Endothelial cell of umbilical vein (primary cell): Measurements from ENCODE around the gene RHOH. TPM values are rescaled to one million over a fixed set of nuclear protein-coding genes. Genes with fewer than 3 reads are reported as not detected.

ENCODE experiments used
- BruUV-seq: library from RNA; stranded (reverse); fragments of 400-500 nt; replicated peaks from 2 replicates; lab custom pipeline; 2021; lab: Mats Ljungman, UMichigan
- CTCF ChIA-PET: fragments of 300-600, 350-600 bp; sonication (Branson Sonifier 250); formaldehyde crosslinking; loops from one replicate; lab custom pipeline; 2021; ENCODE audit warnings: antibody characterized with exemption, inconsistent platforms; lab: Charles Lee
- POLR2A ChIA-PET: fragments of 300-600, 350-600 bp; sonication (Branson Sonifier 250); formaldehyde crosslinking; loops from one replicate; lab custom pipeline; 2021; ENCODE audit warnings: antibody characterized with exemption, inconsistent platforms; lab: Charles Lee
- DNase-seq: peaks from one replicate; pipeline ENCODE4 v3.0.0-alpha.2; 2011; ENCODE audit warnings: low read depth, low spot score
- FAIRE-seq: peaks from 2 replicates; lab custom pipeline; 2011; peaks lifted over from hg19 to GRCh38; lab: Jason Lieb, UNC
- H2AFZ ChIP-seq: 2 replicates; pipeline ENCODE4 v1.6.0; 2012; ENCODE audit warnings: low read depth, low read length, control low read depth, inconsistent platforms
- H3K27ac ChIP-seq: 2 replicates; pipeline ENCODE4 v1.5.1; 2011; ENCODE audit warnings: low read depth, mild to moderate bottlenecking, control low read depth, low read length, moderate library complexity; ENCODE audit not compliant: insufficient read depth
- H3K27me3 ChIP-seq, 2 experiments: 2 replicates each; pipeline versions ENCODE4 v1.6.0 to v1.6.1; 2011; ENCODE audit warnings: low read length in 2 of 2, mixed read lengths in 1 of 2; ENCODE audit not compliant: control insufficient read depth in 2 of 2, insufficient read depth in 2 of 2
- H3K36me3 ChIP-seq, 2 experiments: 2 replicates in 1 of 2; 3 replicates in 1 of 2; pipeline ENCODE4 v1.5.1; 2011; ENCODE audit warnings: low read length in 2 of 2, mild to moderate bottlenecking in 1 of 2, moderate library complexity in 1 of 2; ENCODE audit not compliant: control insufficient read depth in 2 of 2, insufficient read depth in 2 of 2; ENCODE audit errors: extremely low read depth in 1 of 2
- H3K4me1 ChIP-seq: 3 replicates; pipeline ENCODE4 v1.5.1; 2011; ENCODE audit warnings: mild to moderate bottlenecking, low read length; ENCODE audit not compliant: control insufficient read depth, insufficient read depth; ENCODE audit errors: extremely low read depth
- H3K4me2 ChIP-seq: 2 replicates; pipeline ENCODE4 v1.6.1; 2011; ENCODE audit warnings: low read length, control low read depth, mixed read lengths; ENCODE audit not compliant: insufficient read depth
- H3K4me3 ChIP-seq, 3 experiments: fragments of 200-600 bp in 1 of 3; sonication (generic), shearing (Covaris generic) in 1 of 3; replicated peaks in 1 of 3; 2 replicates each; pipeline ENCODE4 v1.5.1; 2011 to 2016; ENCODE audit warnings: control low read depth in 3 of 3, low read length in 3 of 3, mild to moderate bottlenecking in 2 of 3, inconsistent platforms in 1 of 3, low read depth in 1 of 3, moderate library complexity in 1 of 3; ENCODE audit not compliant: insufficient read depth in 1 of 3
- H3K79me2 ChIP-seq: 2 replicates; pipeline ENCODE4 v1.6.0; 2012; ENCODE audit warnings: low read length, inconsistent platforms; ENCODE audit not compliant: control insufficient read depth, insufficient read depth
- H3K9ac ChIP-seq: replicated peaks from 2 replicates; pipeline ENCODE3; 2011; ENCODE audit warnings: low read length, control low read depth; ENCODE audit not compliant: insufficient read depth; ENCODE audit errors: extremely low read depth
- H3K9me1 ChIP-seq: replicated peaks from 3 replicates; pipeline ENCODE4 v1.6.0; 2011; ENCODE audit warnings: mild to moderate bottlenecking, low read length; ENCODE audit not compliant: control insufficient read depth, insufficient read depth; ENCODE audit errors: extremely low read depth
- H3K9me3 ChIP-seq: replicated peaks from 2 replicates; pipeline ENCODE4 v1.5.1; 2012; ENCODE audit warnings: low read length, inconsistent platforms; ENCODE audit not compliant: control insufficient read depth, insufficient read depth
- H4K20me1 ChIP-seq: replicated peaks from 2 replicates; pipeline ENCODE3; 2011; ENCODE audit warnings: mild to moderate bottlenecking, low read length; ENCODE audit not compliant: control insufficient read depth, insufficient read depth; ENCODE audit errors: extremely low read depth
- EZH2 ChIP-seq: IDR thresholded peaks from 2 replicates; pipeline ENCODE4 v1.6.1; 2012; ENCODE audit warnings: borderline replicate concordance, low read depth, mild to moderate bottlenecking, moderate library complexity, low read length, inconsistent platforms; ENCODE audit not compliant: severe bottlenecking
- FOS ChIP-seq: IDR thresholded peaks from 2 replicates; pipeline ENCODE4 v1.6.1; 2011; ENCODE audit warnings: mild to moderate bottlenecking, low read length, moderate library complexity, borderline replicate concordance; ENCODE audit not compliant: insufficient read depth
- GATA2 ChIP-seq: IDR thresholded peaks from 2 replicates; pipeline ENCODE4 v1.7.0; 2011; ENCODE audit warnings: low read depth, mild to moderate bottlenecking, moderate library complexity, mixed read lengths, low read length; ENCODE audit not compliant: insufficient read length, insufficient read depth
- JUN ChIP-seq: IDR thresholded peaks from 2 replicates; pipeline ENCODE4 v1.6.1; 2011; ENCODE audit warnings: borderline replicate concordance, low read depth; ENCODE audit not compliant: insufficient read length, insufficient read depth
- MYC ChIP-seq: IDR thresholded peaks from one replicate; pipeline ENCODE4 v1.6.1; 2011; ENCODE audit warnings: mild to moderate bottlenecking, low read depth, low read length
- POLR2A ChIP-seq: IDR thresholded peaks from 2 replicates; pipeline ENCODE4 v1.6.1; 2012; ENCODE audit warnings: low read depth, mild to moderate bottlenecking, control low read depth, low read length
- POLR2AphosphoS5 ChIP-seq: IDR thresholded peaks from 2 replicates; pipeline ENCODE4 v1.6.1; 2012; ENCODE audit warnings: low read depth, mild to moderate bottlenecking, control low read depth, low read length, moderate library complexity; ENCODE audit not compliant: insufficient read depth
- dilution Hi-C: fragments of 300-500 bp; cut with MboI; formaldehyde crosslinking; loops from one replicate; pipeline ENCODE4 v1.15.0; 2019; ENCODE audit warnings: low sequenced_read_pairs; ENCODE audit not compliant: extremely low pct_ligation_motif_present
- intact Hi-C: fragments of 100-400 bp; cut with micrococcal nuclease; formaldehyde crosslinking; loops from one replicate; pipeline ENCODE4 v1.10.0; 2022
- polyA plus RNA-seq, 4 experiments: library from polyadenylated mRNA; depleted of rRNA in 3 of 4; stranded (reverse) in 3 of 4; unstranded in 1 of 4; fragments of >200 nt; gene quantifications; 2 replicates each; pipeline versions ENCODE4 v1.2.1 to v1.2.3, GENCODE V29; 2011 to 2012; ENCODE audit warnings: missing spikeins in 1 of 4
- total RNA-seq: library from RNA; stranded (reverse); gene quantifications from 2 replicates; pipeline ENCODE4 v1.2.3, GENCODE V29; 2021
- TF ChIP-seq, protein P1 (sequence below): IDR thresholded peaks from 2 replicates; pipeline ENCODE4 v1.6.1; 2011; ENCODE audit not compliant: insufficient read depth, insufficient read length
- TF ChIP-seq, protein P2 (sequence below), 2 donors: IDR thresholded peaks; 1 replicate in 1 of 2; 2 replicates in 1 of 2; pipeline ENCODE4 v1.5.1; 2011; ENCODE audit warnings: low read length in 2 of 2, mild to moderate bottlenecking in 2 of 2, moderate library complexity in 2 of 2, control low read depth in 1 of 2, inconsistent platforms in 1 of 2, low read depth in 1 of 2; ENCODE audit not compliant: insufficient read depth in 1 of 2; ENCODE audit errors: extremely low read depth in 1 of 2

The RHOH gene
- total and polyA plus RNA-seq, 2 donors (not counting 3 experiments of a cell fraction or from before 2014, with no cell fraction given) = not detected

DNA sequence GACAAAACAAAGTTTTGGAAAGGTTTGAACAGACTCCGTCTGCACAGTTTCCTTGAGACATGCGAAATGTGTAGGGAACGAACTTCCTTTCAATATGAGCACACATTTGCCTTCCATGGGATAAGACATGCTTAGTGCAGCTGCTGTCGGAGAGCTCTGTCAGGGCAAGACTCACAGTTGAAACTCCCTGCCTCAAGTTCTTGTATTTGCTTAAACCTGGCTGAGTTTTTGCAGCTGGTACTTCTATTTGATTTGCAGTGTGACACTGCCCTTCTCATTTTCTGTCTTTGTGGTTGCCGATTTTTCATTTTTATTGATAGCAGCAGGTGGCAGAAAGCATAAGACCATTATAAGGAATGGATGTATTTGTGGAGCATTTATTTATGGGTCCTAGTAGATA is 18.2 kb upstream of the RHOH start:
- H3K9ac ChIP-seq = no peak overlapping the region
- dilution Hi-C loops (no loop called here), intact Hi-C loops (no loop called here)
- ChIA-PET CTCF (interaction anchor here (0.5 to 0.7 kb wide), 2 partner anchors 80 to 139 kb away, joined by 3 to 4 read pairs; no protein-coding TSS in a partner anchor), POLR2A (no interaction called here)
- DNase-seq (no peak), FAIRE-seq (no peak)
- no peak overlapping the region for H3K4me3 ChIP-seq
- H3K27ac ChIP-seq = no peak overlapping the region
- BruUV-seq = no TSS peak
- no peaks in the 10 kb centered on the region for H3K79me2 ChIP-seq
- H3K36me3 ChIP-seq = no peaks in the 10 kb centered on the region
- no peaks in the 10 kb centered on the region for H4K20me1 ChIP-seq
- no peaks in the 10 kb centered on the region for H3K9me3 ChIP-seq
- no peak overlapping the region for H3K4me2 ChIP-seq
- TF ChIP-seq, protein P1, sequence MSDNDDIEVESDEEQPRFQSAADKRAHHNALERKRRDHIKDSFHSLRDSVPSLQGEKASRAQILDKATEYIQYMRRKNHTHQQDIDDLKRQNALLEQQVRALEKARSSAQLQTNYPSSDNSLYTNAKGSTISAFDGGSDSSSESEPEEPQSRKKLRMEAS = no peak
- TF ChIP-seq JUN = no peak
- TF ChIP-seq GATA2 = no peak
- TF ChIP-seq FOS = no peak
- no peak for TF ChIP-seq POLR2AphosphoS5
- no peak for TF ChIP-seq POLR2A
- no peak for TF ChIP-seq EZH2
- no peak for TF ChIP-seq MYC
- TF ChIP-seq, protein P2, sequence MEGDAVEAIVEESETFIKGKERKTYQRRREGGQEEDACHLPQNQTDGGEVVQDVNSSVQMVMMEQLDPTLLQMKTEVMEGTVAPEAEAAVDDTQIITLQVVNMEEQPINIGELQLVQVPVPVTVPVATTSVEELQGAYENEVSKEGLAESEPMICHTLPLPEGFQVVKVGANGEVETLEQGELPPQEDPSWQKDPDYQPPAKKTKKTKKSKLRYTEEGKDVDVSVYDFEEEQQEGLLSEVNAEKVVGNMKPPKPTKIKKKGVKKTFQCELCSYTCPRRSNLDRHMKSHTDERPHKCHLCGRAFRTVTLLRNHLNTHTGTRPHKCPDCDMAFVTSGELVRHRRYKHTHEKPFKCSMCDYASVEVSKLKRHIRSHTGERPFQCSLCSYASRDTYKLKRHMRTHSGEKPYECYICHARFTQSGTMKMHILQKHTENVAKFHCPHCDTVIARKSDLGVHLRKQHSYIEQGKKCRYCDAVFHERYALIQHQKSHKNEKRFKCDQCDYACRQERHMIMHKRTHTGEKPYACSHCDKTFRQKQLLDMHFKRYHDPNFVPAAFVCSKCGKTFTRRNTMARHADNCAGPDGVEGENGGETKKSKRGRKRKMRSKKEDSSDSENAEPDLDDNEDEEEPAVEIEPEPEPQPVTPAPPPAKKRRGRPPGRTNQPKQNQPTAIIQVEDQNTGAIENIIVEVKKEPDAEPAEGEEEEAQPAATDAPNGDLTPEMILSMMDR (IDR thresholded peaks at IDR 0.05; ENCODE audit: extremely low read depth in 1 of 2, insufficient read depth in 1 of 2, low read depth in 1 of 2, low read length in 2 of 2) = no peak
- H2AFZ ChIP-seq = no peak overlapping the region
- no peaks in the 10 kb centered on the region for H3K27me3 ChIP-seq
- no peaks in the 10 kb centered on the region for H3K9me1 ChIP-seq
- peaks cover 11% of the 10 kb centered on the region for H3K4me1 ChIP-seq
